Stimulated activated CD8-positive, alpha-beta memory T cell treated with anti-CD3 and anti-CD28 coated beads, Interleukin-12 subunit alpha, Interleukin-12 subunit beta, amount 100 ng/mL, for 4 hours (primary cell): ENCODE results near the gene GBA3.

Experiments used
- DNase-seq: peaks from one replicate; pipeline ENCODE4 v3.0.0-alpha.2; 2020; ENCODE audit warnings: low read depth

The GBA3 gene

DNA sequence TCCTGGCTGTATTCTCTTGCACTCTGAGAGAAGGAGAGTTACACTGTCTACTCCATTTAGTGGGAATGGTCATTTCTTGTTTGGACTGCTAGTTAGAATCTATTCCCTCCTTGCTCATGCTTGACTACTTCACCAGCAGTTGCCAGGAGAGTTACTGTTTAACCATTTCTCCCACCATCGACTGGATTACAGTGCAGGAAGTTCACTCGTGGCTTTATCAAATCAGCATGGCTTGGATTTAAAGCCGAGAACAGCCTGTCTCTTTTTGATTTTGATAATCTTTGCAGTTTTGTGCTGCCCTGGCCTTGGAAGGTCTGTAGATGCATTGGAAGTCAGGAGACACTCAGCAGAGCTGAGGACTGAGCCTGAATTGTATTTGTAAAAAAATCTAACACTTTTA is 3.2 kb downstream of the GBA3 start:
- DNase-seq, result no peak

DNA sequence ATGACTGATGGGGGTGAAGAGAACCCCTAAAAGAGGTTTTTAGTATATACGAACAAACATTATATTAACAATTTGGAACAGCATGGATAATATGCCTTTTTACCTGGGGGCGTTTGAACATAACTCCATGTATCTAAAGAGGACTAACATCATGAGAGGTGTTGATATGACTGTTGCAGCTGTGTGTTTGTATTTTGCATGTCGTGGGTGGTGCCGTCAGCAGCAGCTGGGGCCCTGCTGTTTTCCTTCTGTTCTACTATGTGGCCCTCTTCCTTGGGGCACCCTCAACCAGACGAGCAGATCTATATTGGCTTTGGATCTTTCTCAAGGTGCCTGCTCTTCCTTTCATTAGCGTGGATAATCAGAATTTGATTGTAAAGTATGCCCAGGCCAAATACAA is 11.2 kb downstream of the GBA3 start:
- no peak for DNase-seq

DNA sequence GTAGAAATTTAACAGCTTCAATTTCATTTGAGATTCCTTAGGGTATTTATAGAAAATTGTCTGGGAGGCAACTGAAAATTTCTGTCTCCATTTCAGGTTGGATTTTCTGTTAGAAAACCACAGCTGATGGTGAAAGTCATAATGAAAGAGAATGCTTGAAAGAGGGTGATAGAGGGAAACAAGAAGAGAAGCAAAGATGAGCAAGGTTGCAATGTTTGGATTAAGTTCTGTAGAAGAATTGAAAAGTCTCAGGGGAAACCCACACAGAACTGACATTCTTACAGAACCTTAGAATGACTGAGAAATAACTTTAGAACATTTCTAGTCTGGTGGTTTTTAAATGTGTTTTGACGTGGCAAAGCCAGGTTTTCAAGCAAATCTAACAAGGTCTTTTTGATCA is 14.7 kb downstream of the GBA3 start:
- no peak for DNase-seq

DNA sequence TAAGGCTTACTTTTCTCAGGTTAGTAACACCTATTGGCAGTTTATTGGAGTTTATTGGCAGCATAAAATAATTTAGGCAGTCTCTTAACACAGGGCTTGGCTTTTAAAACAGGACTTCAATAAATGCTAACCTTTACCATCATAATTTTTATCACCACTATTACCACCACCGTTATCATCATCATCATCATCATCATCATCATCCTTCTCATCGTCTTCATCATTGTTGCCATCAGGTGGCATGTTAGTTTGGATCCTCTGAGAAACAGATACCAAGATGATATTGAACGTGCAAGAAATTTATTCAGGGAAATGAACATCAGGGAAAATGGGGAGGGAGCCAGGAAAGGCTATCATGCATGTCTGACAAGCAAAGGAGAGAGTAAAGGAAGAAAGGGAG is 16.2 kb downstream of the GBA3 start:
- DNase-seq, result no peak

DNA sequence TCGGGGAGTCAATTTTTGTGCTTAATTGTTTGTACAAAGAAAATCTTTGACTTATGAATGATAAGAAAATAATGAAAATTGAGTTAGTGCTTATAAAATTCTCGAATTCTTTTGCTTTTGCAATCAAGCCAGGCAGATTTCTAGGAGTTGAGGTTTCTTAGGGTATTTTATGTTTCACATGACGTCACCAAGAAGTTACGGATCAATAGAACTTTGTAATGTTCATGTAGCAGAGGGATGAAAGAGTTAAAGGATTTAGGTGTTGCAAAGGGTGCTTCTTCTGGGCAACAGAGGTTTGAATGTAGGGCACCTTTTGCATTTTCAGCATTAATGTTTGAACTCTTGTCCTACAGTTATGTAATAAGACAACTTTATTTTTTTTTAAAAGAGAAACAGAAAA is 19.4 kb downstream of the GBA3 start:
- no peak for DNase-seq

- no peak for DNase-seq
Observed at GRCh38 chr4:22712529-22712928, 19.8 kb downstream of the GBA3 start.

GRCh38 chr4:22713841-22714240 is 21.1 kb downstream of the GBA3 start:
- no peak for DNase-seq

- no peak for DNase-seq
Observed at GRCh38 chr4:22719218-22719617, 26.5 kb downstream of the GBA3 start.

- no peak for DNase-seq
Observed at GRCh38 chr4:22720091-22720490, 27.4 kb downstream of the GBA3 start.

DNA sequence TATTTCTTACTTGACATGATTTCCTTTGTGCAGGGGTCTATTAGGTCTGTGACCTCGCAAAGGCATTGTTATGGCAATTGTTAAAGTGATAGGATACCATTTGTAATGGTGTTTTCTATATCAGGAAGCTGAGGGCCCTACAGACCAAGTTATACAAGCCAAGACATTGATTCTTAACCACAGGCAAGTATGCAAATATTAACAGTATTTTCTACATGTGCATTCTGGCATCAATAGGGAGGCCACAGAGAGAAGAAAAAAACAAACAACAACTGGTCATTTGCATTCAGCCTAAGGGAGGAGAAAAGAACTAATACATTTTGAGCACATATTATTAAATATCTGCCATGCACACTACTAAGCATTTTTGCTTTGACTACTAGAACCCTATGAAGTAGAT is 28.5 kb downstream of the GBA3 start:
- DNase-seq, result no peak

DNA sequence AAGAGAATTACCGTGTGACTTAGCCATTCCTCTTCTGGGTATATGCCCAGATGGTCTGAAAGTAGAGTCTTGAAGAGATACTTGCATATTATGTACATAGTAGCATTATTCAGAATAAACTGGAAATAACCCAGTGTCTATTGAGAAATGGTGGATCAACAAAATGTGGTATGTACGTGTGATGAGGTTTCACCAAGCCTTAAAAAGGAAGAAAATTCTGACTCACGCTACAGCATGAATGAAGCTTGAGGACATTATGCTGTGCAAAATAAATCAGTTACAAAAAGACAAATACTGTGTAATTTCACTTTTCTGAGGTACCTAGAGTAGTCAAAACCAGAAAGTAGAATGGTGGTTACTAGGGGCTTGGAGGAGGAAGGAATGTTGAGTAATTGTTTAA is 37.3 kb downstream of the GBA3 start:
- DNase-seq, result no peak

- DNase-seq, result no peak
Observed at GRCh38 chr4:22733816-22734215, 41.1 kb downstream of the GBA3 start.

DNA sequence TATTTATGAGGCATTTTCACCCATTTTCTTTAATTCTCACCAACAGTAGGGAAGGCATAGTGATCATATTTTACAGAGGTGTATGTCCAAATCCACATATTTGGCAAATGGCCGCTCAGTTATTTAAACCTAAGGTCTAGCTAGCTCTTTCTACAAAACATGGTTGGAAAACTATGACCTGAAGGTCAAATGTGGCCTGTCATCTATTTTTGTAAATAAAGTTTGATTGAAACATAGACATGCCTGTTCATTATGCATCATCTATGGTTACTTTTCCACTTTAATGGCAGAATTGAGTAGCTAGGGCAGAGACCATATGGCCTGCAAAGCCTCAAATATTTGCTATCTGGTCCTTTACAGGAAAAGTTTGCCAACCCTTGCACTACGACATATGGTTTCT is 44.2 kb downstream of the GBA3 start:
- DNase-seq, result no peak

- no peak for DNase-seq
Observed at GRCh38 chr4:22739968-22740367, 47.2 kb downstream of the GBA3 start.

GRCh38 chr4:22741744-22742143 is 49.0 kb downstream of the GBA3 start:
- DNase-seq, result no peak

GRCh38 chr4:22743290-22743689 is 50.6 kb downstream of the GBA3 start:
- no peak for DNase-seq

GRCh38 chr4:22744478-22745062 is 51.8 kb downstream of the GBA3 start:
- no peak for DNase-seq

GRCh38 chr4:22745234-22745633 is 52.5 kb downstream of the GBA3 start:
- no peak for DNase-seq

DNA sequence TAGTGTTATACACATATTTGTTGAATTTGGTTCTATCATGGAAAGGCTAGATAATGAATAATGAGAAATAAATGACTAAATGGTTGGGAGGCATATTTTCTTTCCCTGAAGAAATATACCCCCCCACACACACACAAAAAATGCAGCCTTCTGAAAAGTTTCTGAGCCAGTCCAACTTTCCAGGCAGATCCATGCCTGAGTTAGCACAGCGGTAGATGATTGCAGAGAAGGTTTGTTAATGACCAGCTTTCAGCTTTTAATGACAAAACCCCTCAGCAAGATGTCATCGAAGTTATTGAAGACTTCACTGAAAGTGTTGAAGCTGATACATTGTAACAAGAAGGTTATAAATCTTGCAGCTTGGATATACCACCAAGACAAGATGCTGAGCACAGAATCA is 61.4 kb downstream of the GBA3 start:
- no peak for DNase-seq

- DNase-seq, result no peak
Observed at GRCh38 chr4:22762548-22762947, 69.8 kb downstream of the GBA3 start.

DNA sequence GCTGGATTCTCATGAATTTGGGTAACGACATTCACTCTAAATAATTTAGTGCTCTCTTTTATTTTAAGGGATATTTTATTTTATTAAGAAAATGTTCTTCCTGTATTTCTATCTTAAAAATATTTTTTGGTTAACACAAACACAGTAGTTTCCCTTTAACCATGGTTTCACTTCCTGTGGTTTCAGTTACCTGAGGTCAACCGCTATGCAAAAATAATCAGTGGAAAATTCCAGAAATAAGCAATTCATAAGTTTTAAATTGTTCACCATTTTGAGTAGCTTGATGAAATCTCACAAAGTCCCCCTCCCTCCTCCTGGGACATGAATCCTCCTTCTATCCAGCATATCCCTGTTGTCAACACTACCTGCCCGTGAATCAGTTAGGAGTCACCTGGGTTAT is 71.4 kb downstream of the GBA3 start:
- DNase-seq, result no peak

GRCh38 chr4:22766068-22766467 is 73.3 kb downstream of the GBA3 start:
- no peak for DNase-seq

DNA sequence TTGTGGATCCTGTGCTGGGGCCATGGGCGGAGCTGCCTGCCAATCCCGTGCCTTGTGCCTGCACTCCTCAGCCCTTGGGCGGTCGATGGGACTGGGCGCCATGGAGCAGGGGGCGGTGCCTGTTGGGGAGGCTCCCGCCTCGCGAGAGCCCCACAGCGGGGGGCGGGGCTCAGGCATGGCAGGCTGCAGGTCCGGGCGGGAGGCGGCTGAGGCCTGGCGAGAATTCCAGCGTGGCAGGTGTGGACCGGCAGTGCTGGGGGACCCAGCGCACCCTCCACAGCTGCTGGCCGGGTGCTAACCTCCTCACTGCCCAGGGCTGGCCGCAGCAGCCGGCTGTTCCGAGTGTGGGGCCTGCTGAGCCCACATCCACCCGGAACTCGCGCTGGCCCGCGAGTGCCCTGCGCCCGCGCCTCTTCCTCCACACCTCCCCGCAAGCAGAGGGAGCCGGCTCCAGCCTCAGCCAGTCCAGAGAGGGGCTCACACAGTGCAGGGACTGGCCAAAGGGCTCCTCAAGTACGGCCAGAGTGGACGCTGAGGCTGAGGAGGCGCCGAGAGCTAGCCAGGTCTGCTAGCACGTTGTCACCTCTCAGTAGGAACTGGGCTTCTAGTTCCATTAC is 85.9 kb downstream of the GBA3 start:
- no peak for DNase-seq

GRCh38 chr4:22780317-22780716 is 87.6 kb downstream of the GBA3 start:
- DNase-seq, result no peak

DNA sequence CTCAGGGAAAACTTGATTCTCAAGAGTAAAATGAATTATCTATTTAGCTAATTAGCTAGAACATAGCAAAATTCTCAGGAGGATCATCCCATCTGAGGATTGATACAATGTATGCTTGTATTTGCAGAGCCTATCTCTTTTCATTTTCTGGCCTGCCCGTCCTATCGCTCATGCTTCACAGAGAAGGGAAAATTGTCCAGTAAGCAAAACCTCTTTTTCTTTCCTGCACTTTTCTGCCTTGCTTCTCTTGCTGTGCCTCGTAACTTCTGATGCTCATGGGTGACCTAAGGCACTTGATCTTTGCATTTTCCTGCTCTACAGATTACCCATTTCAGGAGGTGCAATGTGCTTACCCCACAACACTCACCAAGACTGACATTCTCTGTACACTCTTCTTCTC is 88.1 kb downstream of the GBA3 start:
- DNase-seq, result no peak
